GM23248 (cell line): ENCODE measurements around the gene COL27A1.

Source experiments
- EZH2 ChIP-seq: fragments of 200-600 bp; sonication (generic); IDR thresholded peaks from 2 replicates; pipeline ENCODE4 v1.6.1; 2018; ENCODE audit warnings: antibody characterized with exemption, mild to moderate bottlenecking; ENCODE audit not compliant: insufficient read depth, poor library complexity, severe bottlenecking
- EZH2phosphoT487 ChIP-seq: fragments of 200-600 bp; sonication (generic); IDR thresholded peaks from 2 replicates; pipeline ENCODE4 v1.6.1; 2018; ENCODE audit warnings: antibody characterized with exemption, moderate library complexity, mild to moderate bottlenecking, low read depth; ENCODE audit not compliant: insufficient read depth

- TF ChIP-seq EZH2 (no peak), EZH2phosphoT487 (no peak)
Observed at GRCh38 chr9:114155263-114155994, at the start of gene COL27A1.
